Glomerular endothelial cell (primary cell): Measurements from ENCODE around the gene ARL6. TPM values are rescaled to one million over a fixed set of nuclear protein-coding genes. Genes with fewer than 3 reads are reported as not detected.
A peak's percentile ranks its signal among the peaks of the same experiment; 100 is the strongest.

Experiments used
- DNase-seq: peaks from one replicate; pipeline ENCODE4 v3.0.0-alpha.2; 2011; ENCODE audit warnings: low read depth, low spot score; ENCODE audit errors: extremely low read depth
- total RNA-seq: library from RNA; depleted of rRNA; stranded (reverse); fragments of >200 nt; gene quantifications from 2 replicates; pipeline ENCODE4 v1.2.3, GENCODE V29; 2015

The ARL6 gene, protein sequence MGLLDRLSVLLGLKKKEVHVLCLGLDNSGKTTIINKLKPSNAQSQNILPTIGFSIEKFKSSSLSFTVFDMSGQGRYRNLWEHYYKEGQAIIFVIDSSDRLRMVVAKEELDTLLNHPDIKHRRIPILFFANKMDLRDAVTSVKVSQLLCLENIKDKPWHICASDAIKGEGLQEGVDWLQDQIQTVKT
- total RNA-seq = 6.1 and 11.1 TPM in 2 replicates

DNA sequence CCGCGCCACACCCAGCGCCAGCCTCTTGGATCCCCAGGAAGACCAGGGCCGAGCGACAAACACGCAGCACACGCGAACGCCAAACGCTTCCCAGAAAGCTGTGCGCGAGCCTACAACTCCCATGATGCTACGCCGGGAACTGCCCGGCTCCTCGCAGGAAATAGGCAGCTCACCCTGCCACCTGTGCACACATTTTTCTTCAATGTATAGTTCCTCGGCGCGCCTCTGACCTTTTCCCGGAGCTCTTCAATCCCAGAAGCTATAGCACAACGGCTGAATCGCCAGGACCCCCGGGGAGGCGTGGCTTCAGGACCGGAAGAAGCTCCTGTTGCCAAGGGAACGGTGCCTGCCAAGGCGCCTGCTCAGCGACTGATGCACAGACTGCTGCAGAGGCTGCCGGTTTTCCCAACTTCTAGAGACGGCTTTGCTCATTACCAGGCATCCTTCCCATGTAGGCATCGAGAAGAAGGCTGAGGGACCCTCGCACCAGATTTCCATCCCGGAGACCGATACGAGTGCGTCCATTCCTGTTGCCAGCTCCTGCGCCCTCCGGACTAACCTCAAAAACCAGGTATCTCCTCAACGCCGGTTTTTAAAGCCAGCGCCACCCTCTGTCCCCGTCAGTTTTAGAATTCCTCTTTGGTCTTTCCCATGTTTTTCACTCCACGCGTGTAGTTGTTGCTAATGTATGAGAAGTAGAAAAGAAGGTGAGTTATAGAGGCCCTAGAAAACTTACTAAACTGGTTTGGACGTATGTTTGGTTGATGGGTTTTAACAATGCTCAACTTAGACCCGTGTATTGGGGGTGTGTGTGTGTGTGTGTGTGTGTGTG lies at the start of gene ARL6:
ARL6 (plus strand) TSS at position 352 of the 832 bp plus-strand sequence. CDS start 3,350 bp downstream, outside the sequence.
- no peak for DNase-seq

GRCh38 chr3:97719156-97719821 lies 45.3 kb upstream of the ARL6 start:
- DNase-seq = peak; percentile 56

DNA sequence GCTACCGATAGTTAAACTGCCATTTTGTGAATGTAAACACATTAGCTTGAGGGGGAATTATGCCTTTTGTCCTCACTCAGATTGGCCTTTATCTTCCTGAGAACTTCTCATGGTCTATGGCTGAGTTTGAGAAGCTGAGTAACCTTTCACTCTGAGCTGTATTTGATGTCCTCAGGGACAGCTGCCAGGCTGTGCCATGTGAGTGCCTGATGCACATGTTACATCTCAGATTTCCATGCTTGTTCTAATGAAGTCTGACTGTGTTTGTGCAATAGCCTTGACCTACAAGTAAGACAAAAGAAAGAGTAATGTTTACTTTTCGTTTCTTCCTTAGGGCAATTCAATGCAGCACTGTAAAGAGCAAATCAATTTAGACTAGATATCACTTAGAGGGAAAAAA lies 44.1 kb upstream of the ARL6 start:
- DNase-seq = no peak

GRCh38 chr3:97721446-97721845 lies 43.1 kb upstream of the ARL6 start:
- no peak for DNase-seq

- no peak for DNase-seq
These were observed 27.6 kb upstream of the ARL6 start for GRCh38 chr3:97736928-97737327.

- DNase-seq = no peak
These were observed 25.8 kb upstream of the ARL6 start for GRCh38 chr3:97738761-97739160.

DNA sequence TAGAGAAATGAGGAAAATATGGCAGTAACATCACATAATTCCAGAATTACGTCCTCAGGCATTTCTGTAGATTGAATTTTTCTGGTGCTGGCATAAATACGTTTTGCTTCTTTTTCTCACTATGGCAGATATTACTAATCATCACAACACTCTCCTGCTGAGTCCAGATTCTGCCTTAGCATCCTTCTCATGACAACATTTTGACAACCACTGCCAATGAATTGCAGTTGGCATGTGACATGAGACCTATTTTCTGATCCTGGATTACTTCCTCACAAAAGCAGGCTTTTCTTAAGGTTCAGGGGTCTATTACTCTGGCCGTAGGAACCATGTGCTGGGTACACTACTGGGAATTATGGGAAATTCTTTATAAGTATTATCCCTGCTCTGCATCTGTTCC lies 22.5 kb upstream of the ARL6 start:
- DNase-seq = no peak

DNA sequence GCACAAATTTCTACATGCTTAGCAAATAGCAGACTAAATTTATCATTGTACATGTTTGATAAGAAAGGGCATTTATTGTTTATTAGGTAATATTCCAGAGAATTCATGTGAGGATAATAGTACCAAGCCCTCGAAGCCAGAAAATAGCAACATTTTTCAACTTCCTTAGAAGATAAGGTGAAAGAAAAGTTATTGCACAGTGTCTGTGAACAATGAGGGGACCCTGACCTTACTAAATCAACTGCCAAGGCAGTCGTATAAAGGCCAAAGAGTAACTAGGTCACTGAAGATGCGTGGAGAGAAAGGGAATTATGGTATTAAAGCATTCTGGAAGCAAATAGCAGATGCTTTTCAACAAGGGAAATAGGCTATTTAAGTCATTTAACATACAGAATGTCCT lies 20.3 kb upstream of the ARL6 start:
- DNase-seq = no peak

DNA sequence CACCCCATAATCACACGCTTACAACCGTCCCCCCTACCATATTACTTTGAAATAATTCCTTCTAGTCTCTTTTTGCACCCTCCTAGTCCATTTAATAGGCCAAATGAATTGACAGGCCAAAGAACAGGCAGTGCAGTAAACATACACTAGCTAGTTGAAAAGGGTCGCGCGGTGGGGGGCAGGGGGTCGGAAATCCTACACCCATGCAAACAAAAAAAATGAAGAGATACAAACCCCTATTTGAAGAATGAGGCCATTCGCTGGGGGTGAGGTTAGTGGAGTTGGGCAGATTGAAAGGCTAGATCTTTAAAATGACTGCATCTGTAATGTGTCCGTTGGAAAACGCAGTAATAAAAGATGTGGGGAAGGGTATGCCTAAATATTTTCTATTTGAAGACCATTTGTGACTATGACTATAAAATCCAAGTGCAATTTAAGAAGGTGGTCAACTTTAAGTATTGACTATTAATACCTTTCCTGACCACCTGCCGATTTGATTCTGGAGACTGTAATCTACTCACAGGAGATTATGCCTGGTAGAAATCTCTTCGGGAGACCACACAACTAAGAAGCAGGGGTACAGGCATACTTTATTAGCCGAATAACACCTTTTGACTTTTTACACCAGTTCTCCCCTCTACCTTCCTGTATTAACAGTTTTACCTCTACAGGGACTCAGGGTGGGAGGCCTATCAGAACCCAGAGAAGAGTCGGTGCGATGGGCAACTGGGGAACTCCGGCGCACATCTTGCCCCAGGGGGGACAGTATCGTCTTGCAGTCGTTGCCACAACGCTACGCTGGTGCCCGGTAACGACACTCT lies 762 bp upstream of the ARL6 start:
- no peak for DNase-seq

DNA sequence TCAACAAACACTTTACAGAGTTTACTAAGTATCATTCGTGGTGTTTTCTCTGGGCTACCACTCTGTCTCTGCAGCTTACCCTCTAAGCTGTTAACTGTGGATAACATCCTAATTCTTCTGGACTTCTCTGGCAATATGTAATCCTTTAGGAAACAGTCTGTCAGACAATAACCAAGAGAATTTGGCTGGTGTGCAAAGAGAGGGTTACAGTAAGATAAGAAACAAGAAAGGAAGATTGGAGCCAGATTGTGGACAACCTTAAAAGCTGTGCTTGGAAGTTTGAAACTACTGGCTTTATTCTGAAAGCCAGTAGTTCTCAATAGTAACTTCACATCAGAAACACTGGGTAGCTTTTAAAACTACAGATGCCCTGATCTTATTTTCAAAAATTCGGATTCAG lies 778 bp downstream of the ARL6 start:
- DNase-seq = no peak

DNA sequence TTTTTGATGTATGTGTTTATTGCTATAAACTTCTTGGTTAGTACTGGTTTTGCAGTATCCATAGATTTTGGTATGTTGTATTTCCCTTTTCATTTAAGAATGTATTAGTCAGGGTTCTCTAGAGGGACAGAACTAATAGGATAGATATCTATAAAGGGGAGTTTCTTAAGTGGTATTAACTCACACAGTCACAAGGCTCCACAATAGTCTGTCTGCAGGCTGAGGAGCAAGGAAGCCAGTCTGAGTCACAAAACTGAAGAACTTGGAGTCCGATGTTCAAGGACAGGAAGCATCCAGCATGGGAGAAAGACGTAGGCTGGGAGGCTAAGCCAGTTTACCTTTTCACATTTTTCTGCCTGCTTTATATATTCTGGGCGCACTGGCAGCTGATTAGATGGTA lies 8.4 kb downstream of the ARL6 start:
- DNase-seq = no peak

GRCh38 chr3:97778152-97778551 lies 13.6 kb downstream of the ARL6 start:
- DNase-seq = no peak

DNA sequence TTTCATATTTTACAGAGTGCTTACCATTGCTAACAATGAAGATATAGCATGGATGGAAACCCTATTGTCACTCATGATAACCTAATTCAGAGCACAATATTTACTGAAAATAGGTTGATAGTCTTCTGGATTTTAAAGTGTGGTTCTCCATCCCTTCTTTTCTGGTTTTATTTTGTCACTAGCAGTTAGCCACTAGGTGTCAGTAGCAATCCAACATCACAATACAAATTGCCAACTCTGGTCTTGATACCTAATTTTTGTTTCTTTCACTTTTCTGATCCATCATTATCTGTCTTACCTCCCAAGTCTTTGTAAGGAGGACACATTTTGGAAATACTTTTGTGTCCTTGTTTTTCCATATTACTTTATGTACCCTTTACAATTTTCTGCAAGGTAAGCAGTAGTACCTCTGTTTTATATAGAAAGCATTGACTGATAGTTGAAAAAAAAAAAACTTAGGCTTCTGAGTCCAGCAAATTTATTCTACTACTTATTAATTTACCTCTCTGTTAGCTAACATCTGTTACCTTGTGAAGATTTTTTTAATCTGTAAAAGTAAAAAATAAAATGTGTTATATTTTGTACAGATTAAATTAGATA lies 29.0 kb downstream of the ARL6 start:
- DNase-seq = peak; percentile 39

GRCh38 chr3:97795951-97796350 lies 31.4 kb downstream of the ARL6 start:
- DNase-seq = no peak

DNA sequence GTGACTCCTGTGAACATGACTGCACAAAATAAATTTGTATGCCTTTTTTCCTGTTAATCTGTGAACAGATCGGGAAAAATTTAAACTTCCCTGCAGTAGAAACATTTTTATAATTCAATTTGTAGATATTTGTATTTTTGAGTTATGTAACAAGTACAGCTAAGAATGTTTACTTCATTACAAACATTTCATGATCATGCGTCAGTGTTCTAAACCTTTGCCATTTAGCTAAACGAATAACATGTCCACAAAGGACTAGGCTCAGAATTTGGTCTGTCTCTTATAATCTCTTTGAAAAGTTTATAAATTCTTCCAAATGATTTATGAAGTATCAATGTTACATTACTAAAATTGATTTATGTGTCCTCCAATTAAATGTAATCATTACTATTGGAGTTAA lies 39.9 kb downstream of the ARL6 start:
- no peak for DNase-seq

DNA sequence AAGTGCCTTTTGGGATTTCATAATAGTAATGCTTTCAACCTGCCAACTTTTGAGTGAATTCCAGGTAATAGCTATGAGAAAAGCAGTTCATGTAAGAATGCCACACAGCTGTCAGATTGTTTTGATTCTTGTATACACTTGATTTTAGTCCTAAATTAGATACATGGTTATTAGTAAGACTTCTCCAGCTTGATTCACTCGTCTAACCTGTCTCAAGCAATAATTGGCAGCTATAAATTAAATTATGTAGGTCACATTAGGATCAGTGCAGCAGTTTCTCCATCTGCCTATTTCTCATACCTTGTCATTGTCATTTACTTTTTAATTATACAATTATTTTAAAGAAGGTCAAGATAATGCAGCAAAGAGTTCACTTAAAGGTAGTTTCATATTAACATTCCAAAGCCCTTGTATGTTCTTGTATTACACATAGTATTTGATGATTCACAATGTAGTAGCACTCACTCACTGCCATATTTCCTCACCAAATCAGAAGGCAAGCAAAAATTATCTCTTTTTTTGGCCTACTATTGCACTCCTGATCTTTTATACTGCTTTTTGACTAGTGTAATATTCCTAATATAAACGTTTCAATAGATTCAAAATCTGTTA lies 46.3 kb downstream of the ARL6 start:
- DNase-seq = no peak

GRCh38 chr3:97815149-97815917 lies 50.8 kb downstream of the ARL6 start:
- DNase-seq = no peak

DNA sequence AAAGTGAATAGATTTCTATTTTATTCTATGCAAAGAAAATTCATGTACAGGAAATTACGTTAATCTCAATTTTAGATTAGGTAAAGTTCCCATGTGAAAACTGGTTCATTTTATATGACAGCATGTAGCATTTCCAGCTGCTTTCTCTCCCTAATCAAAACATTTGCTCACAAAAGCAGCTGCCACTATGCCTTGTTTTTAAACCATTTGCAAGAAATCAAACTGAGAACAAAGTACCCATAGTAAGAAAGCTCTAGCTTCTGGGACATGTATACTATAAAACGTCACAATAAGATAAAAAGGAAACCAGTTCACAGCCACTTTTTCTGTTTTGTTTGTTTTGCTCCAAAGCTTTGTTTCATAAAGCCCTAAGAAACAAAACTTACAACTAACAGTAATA lies 52.3 kb downstream of the ARL6 start:
- no peak for DNase-seq

GRCh38 chr3:97817965-97818364 lies 53.4 kb downstream of the ARL6 start:
- DNase-seq = no peak
